ENCODE data around the gene TPPP2.

DNA sequence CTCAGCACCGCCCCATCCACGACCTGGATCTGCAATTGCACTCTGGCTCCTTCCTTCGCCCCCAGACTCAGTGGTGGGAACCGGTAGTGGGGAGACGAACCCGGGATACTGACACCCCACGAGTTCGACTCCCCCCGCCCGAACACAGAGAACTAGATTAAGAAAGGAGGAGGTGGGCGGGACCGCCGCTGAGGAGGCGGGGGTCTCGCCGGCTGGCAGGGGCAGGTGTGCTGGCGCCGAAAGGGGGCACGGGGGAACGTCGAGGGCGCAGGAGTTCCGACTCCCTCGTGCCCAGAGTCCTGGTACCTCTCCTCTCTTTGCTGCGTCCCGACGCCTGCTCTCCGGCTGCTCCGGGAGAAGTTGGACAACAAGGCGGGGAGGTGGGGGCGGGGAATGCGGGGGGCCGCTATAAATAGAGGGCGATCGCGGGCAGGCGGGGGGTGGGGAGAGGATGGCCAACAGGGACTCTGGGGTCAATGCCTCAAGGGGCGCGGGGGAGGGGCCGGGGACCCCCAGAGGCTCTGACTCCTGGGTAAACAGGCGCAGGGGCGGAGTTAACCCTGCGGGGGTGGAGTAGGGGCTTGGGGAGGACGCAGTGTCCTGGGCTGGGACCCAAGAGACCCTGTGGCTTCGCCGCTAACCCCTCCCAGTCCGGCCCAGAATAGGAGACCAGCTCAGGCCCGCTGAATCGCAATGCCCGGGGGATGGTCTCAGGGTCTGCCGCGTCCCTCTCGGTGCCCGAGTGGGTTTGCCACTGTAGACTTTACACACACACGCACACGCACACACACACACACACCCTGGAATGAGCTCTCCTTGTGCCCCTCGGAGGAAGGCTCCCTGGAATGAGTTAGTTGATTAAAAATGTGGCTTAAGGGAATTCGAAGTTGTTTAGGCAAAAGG is 4.4 kb upstream of the TPPP2 start:
- TF ChIP-seq EZH2phosphoT487 (IDR thresholded peaks at IDR 0.05; ENCODE audit: borderline replicate concordance) = no peak
- TF ChIP-seq, protein P1, sequence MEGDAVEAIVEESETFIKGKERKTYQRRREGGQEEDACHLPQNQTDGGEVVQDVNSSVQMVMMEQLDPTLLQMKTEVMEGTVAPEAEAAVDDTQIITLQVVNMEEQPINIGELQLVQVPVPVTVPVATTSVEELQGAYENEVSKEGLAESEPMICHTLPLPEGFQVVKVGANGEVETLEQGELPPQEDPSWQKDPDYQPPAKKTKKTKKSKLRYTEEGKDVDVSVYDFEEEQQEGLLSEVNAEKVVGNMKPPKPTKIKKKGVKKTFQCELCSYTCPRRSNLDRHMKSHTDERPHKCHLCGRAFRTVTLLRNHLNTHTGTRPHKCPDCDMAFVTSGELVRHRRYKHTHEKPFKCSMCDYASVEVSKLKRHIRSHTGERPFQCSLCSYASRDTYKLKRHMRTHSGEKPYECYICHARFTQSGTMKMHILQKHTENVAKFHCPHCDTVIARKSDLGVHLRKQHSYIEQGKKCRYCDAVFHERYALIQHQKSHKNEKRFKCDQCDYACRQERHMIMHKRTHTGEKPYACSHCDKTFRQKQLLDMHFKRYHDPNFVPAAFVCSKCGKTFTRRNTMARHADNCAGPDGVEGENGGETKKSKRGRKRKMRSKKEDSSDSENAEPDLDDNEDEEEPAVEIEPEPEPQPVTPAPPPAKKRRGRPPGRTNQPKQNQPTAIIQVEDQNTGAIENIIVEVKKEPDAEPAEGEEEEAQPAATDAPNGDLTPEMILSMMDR (conservative IDR thresholded peaks at IDR 0.05; ENCODE audit: low read length) = no peak
